ENCODE results near the gene UBE2V1. TPM values are rescaled to one million over a fixed set of nuclear protein-coding genes. Genes with fewer than 3 reads are reported as not detected.

Gene UBE2V1
- total RNA-seq, 1 experiment from 2014 or later, result 119 TPM

- Histone ChIP-seq H3K4me1 (ENCODE audit: insufficient read depth, low read length) (peaks cover 38% of the 10 kb centered on the region), H3K79me2 (ENCODE audit: low read length) (peaks cover 50% of the 10 kb centered on the region), H2AFZ (ENCODE audit: low read length) (peak overlapping the region; percentile 93), H3K27ac (ENCODE audit: low read length) (no peak overlapping the region), H3K4me3 (ENCODE audit: low read length) (peak overlapping the region; percentile 74), H3K36me3 (ENCODE audit: low read depth, low read length) (no peaks in the 10 kb centered on the region), H3K9ac (ENCODE audit: low read length) (peak overlapping the region; percentile 66), H3F3A (ENCODE audit: low read length, unreplicated experiment) (peaks cover 7% of the 10 kb centered on the region), H3K4me2 (ENCODE audit: low read length) (peak overlapping the region; percentile 91), H3K9me2 (replicated peaks; ENCODE audit: low read length) (no peaks in the 10 kb centered on the region), H4K20me1 (ENCODE audit: low read length) (peaks cover 16% of the 10 kb centered on the region), H3K9me3 (ENCODE audit: low read length) (no peaks in the 10 kb centered on the region), H3K27me3 (ENCODE audit: low read length) (no peaks in the 10 kb centered on the region)
- DNase-seq (no peak), ATAC-seq (no peak)
- POLR2A ChIA-PET (ENCODE audit: unreplicated experiment), result interaction anchor here (0.6 to 1.2 kb wide), 4 partner anchors 22 to 439 kb away, joined by 4 to 19 read pairs (median 6); partner anchors contain the start of gene PEDS1
- no TSS peak for BruUV-seq (replicated peaks)
- TF ChIP-seq EZH2phosphoT487 (IDR thresholded peaks at IDR 0.05; ENCODE audit: borderline replicate concordance, low read length) (no peak), CTCF (conservative IDR thresholded peaks at IDR 0.05; ENCODE audit: low read depth, low read length) (no peak), EZH2 (IDR thresholded peaks at IDR 0.05; ENCODE audit: low read length, unreplicated experiment) (no peak)
- intact Hi-C loops (cut with micrococcal nuclease), result loop anchor here (10.0 kb wide), 1 partner anchor 620 kb away; the partner anchor contains the start of gene PARD6B
- CTCF ChIA-PET, result interaction anchor here (0.5 to 1.1 kb wide), 6 partner anchors 19 to 1520 kb away, joined by 3 to 4 read pairs (median 4); no protein-coding TSS in a partner anchor
These were observed 2.1 kb upstream of the UBE2V1 start for GRCh38 chr20:50115041-50115512.

DNA sequence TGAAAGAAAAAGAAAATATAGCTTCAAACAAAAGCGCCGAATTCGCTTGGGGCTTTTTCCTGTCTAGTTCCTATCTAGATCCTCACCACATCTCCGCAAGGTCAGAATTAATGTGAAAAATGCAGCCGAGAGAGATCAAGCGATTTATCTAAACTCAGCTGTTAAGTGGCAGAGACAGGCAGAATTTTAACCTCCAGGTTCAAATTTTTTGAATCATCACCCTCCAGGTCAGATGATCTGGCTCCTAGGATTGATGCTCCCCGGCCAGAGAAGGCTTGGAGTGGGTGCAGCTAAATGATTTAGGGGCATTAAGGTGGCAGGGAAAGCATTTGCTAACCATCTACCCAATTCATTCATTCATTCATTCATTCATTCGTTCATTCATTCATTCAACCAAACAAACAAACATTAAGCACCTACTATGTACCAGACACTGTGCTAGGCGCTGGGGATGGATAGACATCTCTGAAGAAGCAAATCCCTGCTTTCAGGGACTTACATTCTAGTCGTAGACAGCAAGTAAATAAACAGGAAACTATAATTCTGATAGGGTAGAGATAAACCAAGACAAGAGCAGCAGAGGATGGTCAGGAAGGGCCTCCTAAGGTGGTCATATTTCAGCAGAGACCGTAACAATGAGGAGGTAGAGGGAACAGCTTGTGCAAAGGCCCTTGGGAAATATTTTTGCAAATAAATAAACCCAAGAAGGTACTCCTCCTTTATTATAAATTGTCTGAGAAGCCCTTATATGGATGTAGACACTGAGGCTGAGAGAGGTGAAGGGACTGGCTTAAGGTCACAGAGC lies 672 bp upstream of the UBE2V1 start:
- H3K9me2 ChIP-seq (replicated peaks; ENCODE audit: low read length), result no peaks in the 10 kb centered on the region
- H3K4me1 ChIP-seq (ENCODE audit: insufficient read depth, low read length), result peaks cover 50% of the 10 kb centered on the region
- TF ChIP-seq CTCF (conservative IDR thresholded peaks at IDR 0.05; ENCODE audit: low read depth, low read length) (no peak), EZH2phosphoT487 (IDR thresholded peaks at IDR 0.05; ENCODE audit: borderline replicate concordance, low read length) (no peak), EZH2 (IDR thresholded peaks at IDR 0.05; ENCODE audit: low read length, unreplicated experiment) (no peak)
- no peaks in the 10 kb centered on the region for H3K9me3 ChIP-seq (ENCODE audit: low read length)
- DNase-seq, result no peak
- H3K4me3 ChIP-seq (ENCODE audit: low read length), result peak overlapping the region; percentile 90
- peak overlapping the region; percentile 84 for H3K4me2 ChIP-seq (ENCODE audit: low read length)
- ATAC-seq, result no peak
- peaks cover 12% of the 10 kb centered on the region for H3F3A ChIP-seq (ENCODE audit: low read length, unreplicated experiment)
- intact Hi-C loops (cut with micrococcal nuclease), result loop anchor here (2.0 to 10.0 kb wide), 2 partner anchors 27 to 621 kb away; partner anchors contain the start of gene PARD6B
- H2AFZ ChIP-seq (ENCODE audit: low read length), result peak overlapping the region; percentile 79
- H4K20me1 ChIP-seq (ENCODE audit: low read length), result peaks cover 28% of the 10 kb centered on the region
- H3K27ac ChIP-seq (ENCODE audit: low read length), result peak overlapping the region; percentile 67
- ChIA-PET CTCF (no interaction called here), POLR2A (ENCODE audit: unreplicated experiment) (no interaction called here)
- peaks cover 64% of the 10 kb centered on the region for H3K79me2 ChIP-seq (ENCODE audit: low read length)
- TSS peak; percentile 65 for BruUV-seq (replicated peaks)
- peaks cover under 1% of the 10 kb centered on the region; the same call in 1 of the 2 replicates for H3K36me3 ChIP-seq (ENCODE audit: low read depth, low read length)
- peak overlapping the region; percentile 91 for H3K9ac ChIP-seq (ENCODE audit: low read length)
- no peaks in the 10 kb centered on the region for H3K27me3 ChIP-seq (ENCODE audit: low read length)
